Islet precursor cell (in vitro differentiated cells): ENCODE measurements around the gene VWDE.
A peak's percentile ranks its signal among the peaks of the same experiment; 100 is the strongest.
"Not testable (repeated sequence)": the region's sequence is repeated elsewhere in the genome, so short reads cannot be mapped to it uniquely, and the experiment has no call there.

Experiments used
- DNase-seq: peaks from one replicate; pipeline ENCODE4 v3.0.0-alpha.2; 2018

VWDE gene

GRCh38 chr7:12403287-12404181 lies at the start of gene VWDE:
Gene VWDE, minus strand, starts transcription at chr7:12403865. Its CDS starts 149 bp downstream, at chr7:12403716.
- peak; percentile 89 for DNase-seq

GRCh38 chr7:12453136-12453535 lies 49.5 kb upstream of the VWDE start:
- not testable (repeated sequence) for DNase-seq

GRCh38 chr7:12450615-12451014 lies 47.0 kb upstream of the VWDE start:
- no peak for DNase-seq

GRCh38 chr7:12444785-12445184 lies 41.1 kb upstream of the VWDE start:
- no peak for DNase-seq

- DNase-seq = no peak
These were observed 36.6 kb upstream of the VWDE start for GRCh38 chr7:12440229-12440628.

GRCh38 chr7:12436896-12437535 lies 33.4 kb upstream of the VWDE start:
- DNase-seq = peak; percentile 57

GRCh38 chr7:12436126-12436525 lies 32.5 kb upstream of the VWDE start:
- DNase-seq = no peak

GRCh38 chr7:12434012-12434642 lies 30.5 kb upstream of the VWDE start:
- DNase-seq = no peak

- DNase-seq = peak; percentile 82
These were observed 28.4 kb upstream of the VWDE start for GRCh38 chr7:12431886-12432556.

GRCh38 chr7:12425311-12425710 lies 21.6 kb upstream of the VWDE start:
- DNase-seq = no peak

GRCh38 chr7:12423997-12424745 lies 20.5 kb upstream of the VWDE start:
- no peak for DNase-seq

GRCh38 chr7:12423355-12423996 lies 19.8 kb upstream of the VWDE start:
- DNase-seq = no peak

- no peak for DNase-seq
These were observed 19.1 kb upstream of the VWDE start for GRCh38 chr7:12422554-12423320.

- DNase-seq = no peak
These were observed 14.8 kb upstream of the VWDE start for GRCh38 chr7:12418452-12418851.

- no peak for DNase-seq
These were observed 11.4 kb upstream of the VWDE start for GRCh38 chr7:12415072-12415471.

- no peak for DNase-seq
These were observed 8.7 kb upstream of the VWDE start for GRCh38 chr7:12412407-12412806.

GRCh38 chr7:12410523-12410922 lies 6.9 kb upstream of the VWDE start:
- no peak for DNase-seq

GRCh38 chr7:12409097-12409711 lies 5.5 kb upstream of the VWDE start:
- DNase-seq = no peak

GRCh38 chr7:12407652-12408051 lies 4.0 kb upstream of the VWDE start:
- DNase-seq = not testable (repeated sequence)

GRCh38 chr7:12402365-12402725 lies 1.3 kb downstream of the VWDE start:
- DNase-seq = no peak
